Liver (tissue), 9 donors: ENCODE data around the gene RAD51B. TPM values are rescaled to one million over a fixed set of nuclear protein-coding genes. Genes with fewer than 3 reads are reported as not detected.

Experiments used
- DNase-seq: peaks from one replicate; pipeline ENCODE4 v3.0.0-alpha.2; 2017; ENCODE audit warnings: low spot score
- H3K27ac ChIP-seq, 2 donors: one replicate each; pipeline ENCODE4 v1.7.0; 2013; ENCODE audit warnings: inconsistent platforms in 2 of 2, low read length in 2 of 2, control low read depth in 1 of 2, low read depth in 1 of 2, mild to moderate bottlenecking in 1 of 2
- H3K27me3 ChIP-seq, 4 donors: one replicate each; pipeline versions ENCODE4 v1.6.1 to v1.7.0; 2013; ENCODE audit warnings: low read length in 3 of 4, inconsistent platforms in 1 of 4, mild to moderate bottlenecking in 1 of 4, moderate library complexity in 1 of 4; ENCODE audit not compliant: control insufficient read depth in 4 of 4, insufficient read depth in 4 of 4
- H3K36me3 ChIP-seq, 4 donors: one replicate each; pipeline versions ENCODE4 v1.6.1 to v1.7.0; 2013; ENCODE audit warnings: low read length in 3 of 4, mild to moderate bottlenecking in 3 of 4, low read depth in 1 of 4, moderate library complexity in 1 of 4; ENCODE audit not compliant: control insufficient read depth in 4 of 4, insufficient read depth in 3 of 4
- H3K4me1 ChIP-seq, 4 donors: one replicate each; pipeline versions ENCODE4 v1.6.1 to v1.7.0; 2013; ENCODE audit warnings: low read length in 3 of 4, mild to moderate bottlenecking in 3 of 4, moderate library complexity in 1 of 4; ENCODE audit not compliant: control insufficient read depth in 4 of 4, insufficient read depth in 4 of 4
- H3K4me3 ChIP-seq, 3 donors: one replicate each; pipeline versions ENCODE4 v1.6.1 to v1.7.0; 2013; ENCODE audit warnings: low read length in 3 of 3, control low read depth in 1 of 3, low read depth in 1 of 3, mild to moderate bottlenecking in 1 of 3
- H3K9ac ChIP-seq, 2 donors: one replicate each; pipeline ENCODE4 v1.7.0; 2013; ENCODE audit warnings: low read length in 2 of 2, mild to moderate bottlenecking in 2 of 2, moderate library complexity in 2 of 2, control low read depth in 1 of 2, low read depth in 1 of 2
- H3K9me3 ChIP-seq, 4 donors: one replicate each; pipeline versions ENCODE4 v1.6.1 to v1.7.0; 2013; ENCODE audit warnings: low read length in 3 of 4; ENCODE audit not compliant: control insufficient read depth in 4 of 4
- EGR1 ChIP-seq, 2 donors: IDR thresholded peaks; 2 replicates each; pipeline ENCODE4 v1.6.1; 2016 to 2018; ENCODE audit warnings: antibody characterized with exemption in 2 of 2, low read depth in 2 of 2
- FOXA2 ChIP-seq: IDR thresholded peaks from 2 replicates; pipeline ENCODE4 v1.6.1; 2016; ENCODE audit warnings: antibody characterized with exemption
- GABPA ChIP-seq, 2 donors: IDR thresholded peaks in 1 of 2; conservative IDR thresholded peaks in 1 of 2; 2 replicates each; pipeline ENCODE4 v1.6.1; 2016; ENCODE audit warnings: antibody characterized with exemption in 2 of 2, mild to moderate bottlenecking in 1 of 2, moderate library complexity in 1 of 2
- HNF4A ChIP-seq, 2 donors: conservative IDR thresholded peaks; 2 replicates each; pipeline ENCODE4 v1.6.1; 2016; ENCODE audit warnings: antibody characterized with exemption in 2 of 2, mild to moderate bottlenecking in 2 of 2
- HNF4G ChIP-seq: IDR thresholded peaks from 2 replicates; pipeline ENCODE4 v1.6.1; 2016; ENCODE audit warnings: antibody characterized with exemption
- MAX ChIP-seq: IDR thresholded peaks from 2 replicates; pipeline ENCODE4 v1.6.1; 2016; ENCODE audit warnings: antibody characterized with exemption
- NR2F2 ChIP-seq: IDR thresholded peaks from 2 replicates; pipeline ENCODE4 v1.6.1; 2016; ENCODE audit warnings: antibody characterized with exemption
- RAD21 ChIP-seq, 2 donors: IDR thresholded peaks; 2 replicates each; pipeline ENCODE4 v1.6.1; 2016; ENCODE audit warnings: antibody characterized with exemption in 2 of 2, mild to moderate bottlenecking in 2 of 2
- REST ChIP-seq: IDR thresholded peaks from 2 replicates; pipeline ENCODE4 v1.6.1; 2016; ENCODE audit warnings: antibody characterized with exemption, mild to moderate bottlenecking
- RXRA ChIP-seq, 2 donors: IDR thresholded peaks; 2 replicates each; pipeline ENCODE4 v1.6.1; 2017 to 2018; ENCODE audit warnings: antibody characterized with exemption in 2 of 2, mild to moderate bottlenecking in 1 of 2
- TAF1 ChIP-seq: conservative IDR thresholded peaks from 2 replicates; pipeline ENCODE4 v1.6.1; 2016; ENCODE audit warnings: antibody characterized with exemption, mild to moderate bottlenecking
- WGBS: extraction: QIAGEN DNeasy Blood & Tissue Kit; methylation state at CpG from one replicate; pipeline ENCODE4 v1.1.7; 2013; 5-methylcytosine and 5-hydroxymethylcytosine counted together
- polyA plus RNA-seq, 2 donors: library from polyadenylated mRNA; stranded (reverse) in 1 of 2; unstranded in 1 of 2; fragments of 200-250 nt in 1 of 2; fragments of >200 nt in 1 of 2; fragmentation: Nextera tagmentation in 1 of 2; extraction: Ambion mirVana in 1 of 2; gene quantifications; one replicate each; pipeline versions ENCODE4 v1.2.1 to v1.2.3, GENCODE V29; 2013 to 2015
- total RNA-seq, 2 donors: library from RNA; depleted of rRNA; stranded (reverse); fragments of >200 nt; gene quantifications; one replicate each; pipeline ENCODE4 v1.2.3, GENCODE V29; 2014
- donor health status: healthy.
- donor health status: healthy.
- donor health status: healthy.
- donor health status: healthy.
- donor health status: healthy.

RAD51B gene
- total and polyA plus RNA-seq, 4 donors, result 0.81 to 12.9 (median 2.4) TPM

- no peak overlapping the region for H3K4me3 ChIP-seq
- no peak for DNase-seq
- WGBS, result 91% methylated on average over 5 of the region's 5 CpGs
Measured at GRCh38 chr14:68719634-68720384, 900.2 kb downstream of the RAD51B start.

GRCh38 chr14:68722186-68722585 is 902.6 kb downstream of the RAD51B start:
- no peaks in the 10 kb centered on the region for H3K27me3 ChIP-seq
- no peaks in the 10 kb centered on the region for H3K36me3 ChIP-seq
- WGBS, result 71% methylated on average over 2 of the region's 2 CpGs
- H3K4me3 ChIP-seq, result no peak overlapping the region
- peaks cover 0 to 5% (median 0%) of the 10 kb centered on the region in 4 donors for H3K9me3 ChIP-seq
- no peak overlapping the region for H3K9ac ChIP-seq
- H3K27ac ChIP-seq, result peak overlapping the region; percentile 72 to 79
- peak; percentile 45 for TF ChIP-seq NR2F2
- no peak for TF ChIP-seq GABPA (IDR thresholded peaks at IDR 0.05 in 1 of 2, conservative IDR thresholded peaks at IDR 0.05 in 1 of 2)
- peaks cover 3 to 33% (median 22%) of the 10 kb centered on the region in 4 donors for H3K4me1 ChIP-seq
- DNase-seq, result no peak

More at GRCh38 chr14:68719634-68720384, 900.2 kb downstream of the RAD51B start:
- peaks cover 3 to 25% (median 19%) of the 10 kb centered on the region in 4 donors for H3K4me1 ChIP-seq
- H3K27ac ChIP-seq, result no peak overlapping the region
- no peak overlapping the region for H3K9ac ChIP-seq
- no peak for TF ChIP-seq HNF4A (conservative IDR thresholded peaks at IDR 0.05)
- H3K27me3 ChIP-seq, result no peaks in the 10 kb centered on the region
- peaks cover 0 to 5% (median 0%) of the 10 kb centered on the region in 4 donors for H3K9me3 ChIP-seq
- no peaks in the 10 kb centered on the region for H3K36me3 ChIP-seq

GRCh38 chr14:68722968-68723566 is 903.5 kb downstream of the RAD51B start:
- TF ChIP-seq HNF4G, result peak; percentile 31
- peak in 1 of 2 donors; percentile 26 for TF ChIP-seq RXRA (IDR thresholded peaks at IDR 0.05)
- TF ChIP-seq EGR1 (IDR thresholded peaks at IDR 0.05; ENCODE audit: low read depth in 2 of 2), result no peak
- TF ChIP-seq TAF1, result peak; percentile 93
- TF ChIP-seq RAD21 (IDR thresholded peaks at IDR 0.05), result peak; percentile 46 to 68
- peak; percentile 31 for TF ChIP-seq FOXA2
- peak; percentile 92 for TF ChIP-seq REST
- no peak for TF ChIP-seq MAX
- TF ChIP-seq HNF4A (conservative IDR thresholded peaks at IDR 0.05), result peak in 1 of 2 donors; percentile 66
- H3K27me3 ChIP-seq, result no peaks in the 10 kb centered on the region
- H3K36me3 ChIP-seq, result no peaks in the 10 kb centered on the region
- H3K4me3 ChIP-seq, result peak overlapping the region in 2 of 3 donors; percentile 5 to 14
- peak overlapping the region; percentile 55 to 83 for H3K9ac ChIP-seq
- H3K9me3 ChIP-seq, result peaks cover 0 to 5% (median 0%) of the 10 kb centered on the region in 4 donors
- WGBS, result 36% methylated on average over 5 of the region's 5 CpGs
- peaks cover 3 to 39% (median 27%) of the 10 kb centered on the region in 4 donors for H3K4me1 ChIP-seq
- no peak for DNase-seq
- H3K27ac ChIP-seq, result peak overlapping the region; percentile 72 to 79
